HFFc6 (cell line): Measurements from ENCODE around the gene INSYN2B. TPM values are rescaled to one million over a fixed set of nuclear protein-coding genes. Genes with fewer than 3 reads are reported as not detected.

Experiments
- DNase-seq: peaks from one replicate; pipeline ENCODE4 v3.0.0-alpha.2; 2018
- H3K27ac Mint-ChIP-seq: 2 replicates; pipeline ENCODE4 v1.8.0; 2020; ENCODE audit warnings: mild to moderate bottlenecking, mixed read lengths
- H3K27me3 Mint-ChIP-seq: 2 replicates; pipeline ENCODE4 v1.8.0; 2021; ENCODE audit warnings: mild to moderate bottlenecking, moderate library complexity, mixed read lengths; ENCODE audit not compliant: insufficient read depth
- H3K36me3 Mint-ChIP-seq: 2 replicates; pipeline ENCODE4 v1.8.0; 2021; ENCODE audit warnings: low read depth, mixed read lengths
- H3K4me1 Mint-ChIP-seq: 2 replicates; pipeline ENCODE4 v1.8.0; 2020; ENCODE audit warnings: low read depth, mixed read lengths
- H3K4me3 Mint-ChIP-seq: 2 replicates; pipeline ENCODE4 v1.8.0; 2020; ENCODE audit warnings: mild to moderate bottlenecking, moderate library complexity, mixed read lengths
- H3K9me3 Mint-ChIP-seq: 2 replicates; pipeline ENCODE4 v1.8.0; 2020; ENCODE audit warnings: mild to moderate bottlenecking, mixed read lengths
- CTCF ChIP-seq: fragments of 200-600 bp; sonication (generic); IDR thresholded peaks from 2 replicates; pipeline ENCODE4 v1.5.0; 2021; ENCODE audit warnings: antibody characterized with exemption, mild to moderate bottlenecking
- total RNA-seq, 6 experiments: library from RNA; stranded (reverse); fragmentation: NEBNext Ultra II Directional; extraction: Animal tissue kit (Norgen Biotek cat#: 25700); gene quantifications; 2 replicates in 1 of 6; 3 replicates in 5 of 6; pipeline ENCODE4 v1.2.3, GENCODE V29; 2021

Gene INSYN2B
- total RNA-seq, 6 experiments from 2014 or later, result 13.7 to 17.4 (median 16.0) TPM

GRCh38 chr5:169886677-169887076 is 93.6 kb downstream of the INSYN2B start:
- Mint-ChIP-seq H3K27ac (no peak overlapping the region), H3K27me3 (no peaks in the 10 kb centered on the region), H3K9me3 (no peaks in the 10 kb centered on the region), H3K4me3 (no peak overlapping the region), H3K36me3 (peaks cover 34% of the 10 kb centered on the region), H3K4me1 (peaks cover 8% of the 10 kb centered on the region)
- TF ChIP-seq CTCF, result no peak
- no peak for DNase-seq

GRCh38 chr5:169886033-169886432 is 94.3 kb downstream of the INSYN2B start:
- peaks cover 40% of the 10 kb centered on the region for H3K36me3 Mint-ChIP-seq
- no peak for DNase-seq
- no peak for TF ChIP-seq CTCF
- no peak overlapping the region for H3K27ac Mint-ChIP-seq
- no peak overlapping the region for H3K4me3 Mint-ChIP-seq
- no peaks in the 10 kb centered on the region for H3K27me3 Mint-ChIP-seq
- peaks cover 14% of the 10 kb centered on the region for H3K4me1 Mint-ChIP-seq
- H3K9me3 Mint-ChIP-seq, result no peaks in the 10 kb centered on the region

DNA sequence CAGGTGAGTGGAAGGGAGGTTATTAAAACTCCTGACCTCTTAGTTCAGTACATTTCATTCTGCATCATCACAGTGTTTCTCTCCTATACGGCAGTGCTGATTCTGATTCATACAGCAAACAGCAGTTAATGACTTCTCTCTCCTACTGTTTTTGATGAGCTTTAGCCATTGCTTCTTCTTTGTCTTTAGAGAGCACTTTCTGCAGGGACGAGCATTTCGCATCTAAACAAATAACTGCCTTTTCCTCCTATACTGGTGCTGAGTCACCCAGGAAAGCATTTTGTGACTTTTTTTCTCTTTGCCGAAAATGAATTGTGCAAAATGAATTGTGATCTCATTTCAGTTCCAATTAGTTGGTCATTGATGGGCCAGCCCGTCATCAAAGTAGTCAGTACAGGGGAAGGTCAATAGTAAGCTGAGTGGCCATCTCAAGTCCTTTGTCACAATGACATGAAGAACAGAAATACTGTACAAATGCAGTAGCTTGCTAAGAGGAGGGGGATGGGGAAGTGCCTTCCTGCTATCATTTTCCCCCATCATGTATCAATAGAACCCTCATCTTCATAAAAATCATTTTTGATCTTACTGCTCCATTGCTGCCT is 98.5 kb downstream of the INSYN2B start:
- Mint-ChIP-seq H3K27me3 (no peaks in the 10 kb centered on the region), H3K27ac (no peak overlapping the region), H3K36me3 (peaks cover 73% of the 10 kb centered on the region), H3K4me3 (no peak overlapping the region), H3K4me1 (peaks cover 23% of the 10 kb centered on the region), H3K9me3 (no peaks in the 10 kb centered on the region)
- no peak for TF ChIP-seq CTCF
- no peak for DNase-seq

- no peak for DNase-seq
- Mint-ChIP-seq H3K4me3 (no peak overlapping the region), H3K9me3 (no peaks in the 10 kb centered on the region), H3K36me3 (peaks cover 80% of the 10 kb centered on the region), H3K27ac (no peak overlapping the region), H3K4me1 (peaks cover 33% of the 10 kb centered on the region), H3K27me3 (no peaks in the 10 kb centered on the region)
- TF ChIP-seq CTCF, result no peak
These were observed 99.5 kb downstream of the INSYN2B start for GRCh38 chr5:169880785-169881184.

- Mint-ChIP-seq H3K27me3 (no peaks in the 10 kb centered on the region), H3K27ac (no peak overlapping the region), H3K4me3 (no peak overlapping the region), H3K9me3 (no peaks in the 10 kb centered on the region), H3K36me3 (peaks cover 85% of the 10 kb centered on the region), H3K4me1 (peaks cover 39% of the 10 kb centered on the region)
- DNase-seq, result no peak
- TF ChIP-seq CTCF, result no peak
These were observed 100.2 kb downstream of the INSYN2B start for GRCh38 chr5:169880012-169880663.
